A673 (cell line): Measurements from ENCODE around the gene FGF1. TPM values are rescaled to one million over a fixed set of nuclear protein-coding genes. Genes with fewer than 3 reads are reported as not detected.
A peak's percentile ranks its signal among the peaks of the same experiment; 100 is the strongest.

Experiments used
- BruUV-seq: library from RNA; stranded (reverse); fragments of 400-500 nt; replicated peaks from 2 replicates; lab custom pipeline; 2021; lab: Mats Ljungman, UMichigan
- CTCF ChIA-PET: fragments of 300-600 bp; sonication (Branson Sonifier 250); formaldehyde crosslinking; loops from one replicate; lab custom pipeline; 2022; ENCODE audit warnings: antibody characterized with exemption; lab: Charles Lee
- POLR2A ChIA-PET: fragments of 300-600 bp; sonication (Branson Sonifier 250); formaldehyde crosslinking; loops from one replicate; lab custom pipeline; 2022; ENCODE audit warnings: antibody characterized with exemption; ENCODE audit not compliant: low non-redundant PET; lab: Charles Lee
- DNase-seq: peaks from one replicate; pipeline ENCODE4 v3.0.0-alpha.2; 2015; ENCODE audit warnings: low spot score
- H3K27ac ChIP-seq: fragments of 200-600 bp; sonication (generic); 2 replicates; pipeline ENCODE4 v1.5.1; 2016; ENCODE audit warnings: mixed run types, low read depth, mild to moderate bottlenecking, mixed read lengths, antibody characterized with exemption, low read length; ENCODE audit not compliant: poor library complexity, severe bottlenecking
- H3K27me3 ChIP-seq: fragments of 200-600 bp; sonication (generic); replicated peaks from 2 replicates; pipeline ENCODE4 v1.6.1; 2017; ENCODE audit warnings: mixed run types, low read depth, mild to moderate bottlenecking, mixed read lengths, antibody characterized with exemption, low read length; ENCODE audit not compliant: insufficient read depth, poor library complexity
- H3K36me3 ChIP-seq: fragments of 200-600 bp; sonication (generic); 2 replicates; pipeline ENCODE4 v1.6.1; 2016; ENCODE audit warnings: mixed run types, mild to moderate bottlenecking, mixed read lengths, antibody characterized with exemption, low read length; ENCODE audit not compliant: insufficient read depth, poor library complexity, severe bottlenecking
- H3K4me1 ChIP-seq: fragments of 200-600 bp; sonication (generic); 2 replicates; pipeline ENCODE4 v1.6.1; 2017; ENCODE audit warnings: mixed run types, mild to moderate bottlenecking, mixed read lengths, antibody characterized with exemption, low read length; ENCODE audit not compliant: insufficient read depth, poor library complexity, severe bottlenecking
- H3K4me3 ChIP-seq: fragments of 200-600 bp; sonication (generic); 2 replicates; pipeline ENCODE4 v1.5.1; 2016; ENCODE audit warnings: low read depth, mixed run types, mild to moderate bottlenecking, mixed read lengths, low read length; ENCODE audit not compliant: poor library complexity, severe bottlenecking
- H3K9me3 ChIP-seq: fragments of 200-600 bp; sonication (generic); 2 replicates; pipeline ENCODE4 v1.6.1; 2016; ENCODE audit warnings: mixed run types, low read depth, mild to moderate bottlenecking, mixed read lengths, antibody characterized with exemption, low read length; ENCODE audit not compliant: poor library complexity, severe bottlenecking
- CTCF ChIP-seq: fragments of 300-800, 200-600 bp; sonication (generic); conservative IDR thresholded peaks from 2 replicates; pipeline ENCODE4 v1.5.1; 2017; ENCODE audit warnings: low read depth, mild to moderate bottlenecking, antibody characterized with exemption, low read length, moderate library complexity, mixed read lengths
- EZH2 ChIP-seq: fragments of 200-600 bp; sonication (generic); IDR thresholded peaks from 2 replicates; pipeline ENCODE4 v1.6.1; 2017; ENCODE audit warnings: borderline replicate concordance, low read depth, mild to moderate bottlenecking, mixed read lengths, antibody characterized with exemption, low read length; ENCODE audit not compliant: poor library complexity, severe bottlenecking
- intact Hi-C: fragments of 100-400 bp; cut with micrococcal nuclease; formaldehyde crosslinking; loops from one replicate; pipeline ENCODE4 v1.10.0; 2022; ENCODE audit not compliant: unreplicated experiment
- total RNA-seq: library from RNA; stranded (reverse); gene quantifications from 2 replicates; pipeline ENCODE4 v1.2.3, GENCODE V29; 2021

Gene FGF1
- total RNA-seq, 1 experiment from 2014 or later = 0.71 TPM

DNA sequence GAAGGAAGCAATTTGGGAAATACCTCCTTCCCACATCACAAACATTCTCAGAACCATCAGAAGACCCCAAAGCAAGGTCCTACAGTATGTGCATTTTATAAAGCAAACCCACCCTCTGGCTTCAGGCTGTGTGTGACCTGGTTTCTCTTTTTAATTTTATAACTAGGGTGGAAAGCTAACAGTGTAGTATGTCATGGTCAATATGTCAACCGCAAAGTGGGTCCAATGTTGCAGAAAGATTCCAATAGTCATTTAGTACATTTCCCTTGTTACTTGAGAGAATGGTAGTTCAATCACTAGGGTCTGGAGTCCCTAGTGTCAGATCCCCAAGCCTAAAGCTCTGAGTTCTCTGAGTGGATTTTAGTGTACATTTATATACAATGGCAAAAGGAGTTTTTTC, 96.2 kb downstream of the FGF1 start:
- Histone ChIP-seq H3K9me3 (no peaks in the 10 kb centered on the region), H3K27ac (no peak overlapping the region), H3K4me1 (peaks cover 19% of the 10 kb centered on the region), H3K4me3 (no peak overlapping the region), H3K27me3 (no peaks in the 10 kb centered on the region), H3K36me3 (no peaks in the 10 kb centered on the region)
- TF ChIP-seq CTCF (no peak), EZH2 (no peak)
- no TSS peak for BruUV-seq
- intact Hi-C loops = no loop called here
- ChIA-PET CTCF (no interaction called here), POLR2A (no interaction called here)
- DNase-seq = no peak

GRCh38 chr5:142587354-142587965, 98.4 kb downstream of the FGF1 start:
- TF ChIP-seq CTCF (peak; percentile 81), EZH2 (no peak)
- no TSS peak for BruUV-seq
- CTCF ChIA-PET = interaction anchor here (0.5 to 1.3 kb wide), 6 partner anchors 68 to 747 kb away, joined by 3 to 5 read pairs (median 4); no protein-coding TSS in a partner anchor
- peak; percentile 74 for DNase-seq
- H3K36me3 ChIP-seq = no peaks in the 10 kb centered on the region
- H3K27ac ChIP-seq = no peak overlapping the region
- intact Hi-C loops = no loop called here
- no peaks in the 10 kb centered on the region for H3K9me3 ChIP-seq
- H3K4me1 ChIP-seq = peaks cover 11% of the 10 kb centered on the region
- POLR2A ChIA-PET = no interaction called here
- H3K27me3 ChIP-seq = no peaks in the 10 kb centered on the region
- H3K4me3 ChIP-seq = no peak overlapping the region

GRCh38 chr5:142586552-142586951, 99.3 kb downstream of the FGF1 start:
- Histone ChIP-seq H3K27me3 (no peaks in the 10 kb centered on the region), H3K4me3 (no peak overlapping the region), H3K36me3 (no peaks in the 10 kb centered on the region), H3K9me3 (no peaks in the 10 kb centered on the region), H3K27ac (no peak overlapping the region), H3K4me1 (peaks cover 11% of the 10 kb centered on the region)
- no TSS peak for BruUV-seq
- DNase-seq = no peak
- TF ChIP-seq EZH2 = no peak
- ChIA-PET CTCF (no interaction called here), POLR2A (no interaction called here)
- intact Hi-C loops = no loop called here

- no peak overlapping the region for H3K27ac ChIP-seq
- H3K27me3 ChIP-seq = no peaks in the 10 kb centered on the region
- POLR2A ChIA-PET = no interaction called here
- no peak for DNase-seq
- H3K9me3 ChIP-seq = no peaks in the 10 kb centered on the region
- no TSS peak for BruUV-seq
- H3K4me3 ChIP-seq = no peak overlapping the region
- no peak for TF ChIP-seq EZH2
- TF ChIP-seq CTCF = no peak
- CTCF ChIA-PET = interaction anchor here (0.6 kb wide), 1 partner anchor 213 kb away, joined by 9 read pairs; no protein-coding TSS in a partner anchor
- H3K4me1 ChIP-seq = peaks cover 11% of the 10 kb centered on the region
- intact Hi-C loops = no loop called here
- no peaks in the 10 kb centered on the region for H3K36me3 ChIP-seq
These were observed 100.4 kb downstream of the FGF1 start for GRCh38 chr5:142585451-142585850.
